ENCODE measurements around the gene RETREG1. TPM values are rescaled to one million over a fixed set of nuclear protein-coding genes. Genes with fewer than 3 reads are reported as not detected.

RETREG1 gene
- total and polyA plus RNA-seq, 12 donors: 14.6 to 337 (median 216) TPM

DNA sequence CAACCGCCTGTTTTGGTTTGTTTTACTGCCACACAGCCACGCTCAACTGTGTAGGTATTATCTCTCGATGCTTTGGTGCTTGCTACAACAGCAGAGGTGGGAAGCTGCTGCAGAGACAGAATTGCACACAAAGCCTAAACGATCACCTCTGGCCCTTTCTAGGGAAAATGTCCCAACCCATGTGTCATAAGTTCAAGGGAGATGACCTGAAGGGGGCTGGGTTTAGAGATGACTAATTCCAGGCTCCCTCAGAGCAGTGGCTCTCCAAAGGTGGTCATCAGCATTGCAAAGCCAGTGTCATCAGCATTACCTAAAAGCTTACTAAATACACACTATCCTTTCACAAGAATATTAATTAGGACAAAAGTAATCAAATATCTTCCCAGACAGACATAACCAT lies 162.1 kb downstream of the RETREG1 start:
- intact Hi-C loops (cut with DNase I): loop anchor here in 9 of 10 donors (5.0 to 10.0 kb wide), 8 partner anchors 92 to 992 kb away; partner anchors contain the start of gene MARCHF11 (in 1 of the 9)
- whole genome bisulfite sequencing, 2 donors: 88 to 90% methylated on average over 4 of the region's 4 CpGs
- Histone ChIP-seq H3K4me3 (no peak overlapping the region), H3K36me3 (peaks cover 0 to 99% (median 27%) of the 10 kb centered on the region in 9 donors), H3K9me3 (no peaks in the 10 kb centered on the region), H3K4me1 (peaks cover 3 to 70% (median 47%) of the 10 kb centered on the region in 9 donors), H3K27me3 (no peaks in the 10 kb centered on the region), H3K27ac (no peak overlapping the region)
- DNase-seq (no peak), ATAC-seq (no peak)
- TF ChIP-seq, protein P1, sequence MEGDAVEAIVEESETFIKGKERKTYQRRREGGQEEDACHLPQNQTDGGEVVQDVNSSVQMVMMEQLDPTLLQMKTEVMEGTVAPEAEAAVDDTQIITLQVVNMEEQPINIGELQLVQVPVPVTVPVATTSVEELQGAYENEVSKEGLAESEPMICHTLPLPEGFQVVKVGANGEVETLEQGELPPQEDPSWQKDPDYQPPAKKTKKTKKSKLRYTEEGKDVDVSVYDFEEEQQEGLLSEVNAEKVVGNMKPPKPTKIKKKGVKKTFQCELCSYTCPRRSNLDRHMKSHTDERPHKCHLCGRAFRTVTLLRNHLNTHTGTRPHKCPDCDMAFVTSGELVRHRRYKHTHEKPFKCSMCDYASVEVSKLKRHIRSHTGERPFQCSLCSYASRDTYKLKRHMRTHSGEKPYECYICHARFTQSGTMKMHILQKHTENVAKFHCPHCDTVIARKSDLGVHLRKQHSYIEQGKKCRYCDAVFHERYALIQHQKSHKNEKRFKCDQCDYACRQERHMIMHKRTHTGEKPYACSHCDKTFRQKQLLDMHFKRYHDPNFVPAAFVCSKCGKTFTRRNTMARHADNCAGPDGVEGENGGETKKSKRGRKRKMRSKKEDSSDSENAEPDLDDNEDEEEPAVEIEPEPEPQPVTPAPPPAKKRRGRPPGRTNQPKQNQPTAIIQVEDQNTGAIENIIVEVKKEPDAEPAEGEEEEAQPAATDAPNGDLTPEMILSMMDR (IDR thresholded peaks at IDR 0.05): no peak

DNA sequence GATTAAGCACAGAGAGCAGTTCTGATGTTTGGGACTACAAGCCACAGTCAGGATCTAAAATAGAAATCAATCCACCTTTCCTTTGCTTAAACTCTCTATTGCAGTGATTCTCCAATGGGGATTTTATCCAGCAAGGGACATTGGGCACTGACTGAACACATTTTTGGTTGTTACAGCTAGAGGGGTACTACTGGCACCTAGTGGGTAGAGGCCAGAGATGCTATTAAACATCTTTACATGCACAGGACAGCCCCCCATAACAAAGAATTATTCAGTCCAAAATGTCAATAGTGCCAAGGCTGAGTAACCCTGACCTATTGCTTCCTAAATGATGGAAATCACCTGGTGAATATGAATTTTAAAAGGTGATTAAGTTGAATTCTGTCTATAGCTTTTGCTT lies 163.2 kb downstream of the RETREG1 start:
- Histone ChIP-seq H3K9me3 (no peaks in the 10 kb centered on the region), H3K27ac (no peak overlapping the region), H3K4me3 (no peak overlapping the region), H3K27me3 (no peaks in the 10 kb centered on the region), H3K36me3 (peaks cover 0 to 99% (median 35%) of the 10 kb centered on the region in 9 donors), H3K4me1 (peaks cover 3 to 59% (median 37%) of the 10 kb centered on the region in 9 donors)
- intact Hi-C loops (cut with DNase I): loop anchor here in 6 of 10 donors (5.0 to 10.0 kb wide), 5 partner anchors 91 to 296 kb away; partner anchors contain the start of gene MARCHF11 (in 1 of the 6)
- peak in 1 of 8 donors; percentile 40 for ATAC-seq
- TF ChIP-seq, protein P1 (IDR thresholded peaks at IDR 0.05): peak in 5 of 9 donors; percentile 31 to 49 (median 46)
- no peak for DNase-seq

DNA sequence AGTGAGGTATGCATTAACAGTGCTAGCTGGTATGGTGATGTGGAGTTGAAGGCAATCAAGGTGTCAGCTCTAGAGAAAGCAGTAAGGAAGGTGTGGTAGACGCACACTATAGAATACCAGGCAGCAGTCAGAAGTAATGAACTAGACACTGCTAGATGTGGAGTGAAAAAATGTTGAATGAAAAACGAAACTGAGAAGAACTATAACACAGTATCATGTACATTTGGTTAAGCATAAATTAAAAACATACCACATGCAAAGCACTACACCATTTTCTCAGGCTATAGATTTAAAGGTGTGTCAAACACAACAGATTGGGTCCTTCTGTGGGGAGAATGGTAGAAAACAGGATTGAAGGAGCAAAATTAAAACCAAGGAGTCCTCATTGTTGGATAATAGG lies 166.6 kb downstream of the RETREG1 start:
- intact Hi-C loops (cut with DNase I): loop anchor here in 6 of 10 donors (5.0 to 10.0 kb wide), 5 partner anchors 88 to 293 kb away; partner anchors contain the start of gene MARCHF11 (in 1 of the 6)
- TF ChIP-seq, protein P1 (IDR thresholded peaks at IDR 0.05): no peak
- 84 to 85% methylated on average over 2 of the region's 2 CpGs for WGBS, 2 donors
- ATAC-seq (no peak), DNase-seq (no peak)
- Histone ChIP-seq H3K27me3 (no peaks in the 10 kb centered on the region), H3K4me1 (peaks cover 0 to 25% (median 9%) of the 10 kb centered on the region in 9 donors), H3K27ac (no peak overlapping the region), H3K4me3 (no peak overlapping the region), H3K36me3 (peaks cover 0 to 96% (median 37%) of the 10 kb centered on the region in 9 donors), H3K9me3 (no peaks in the 10 kb centered on the region)

DNA sequence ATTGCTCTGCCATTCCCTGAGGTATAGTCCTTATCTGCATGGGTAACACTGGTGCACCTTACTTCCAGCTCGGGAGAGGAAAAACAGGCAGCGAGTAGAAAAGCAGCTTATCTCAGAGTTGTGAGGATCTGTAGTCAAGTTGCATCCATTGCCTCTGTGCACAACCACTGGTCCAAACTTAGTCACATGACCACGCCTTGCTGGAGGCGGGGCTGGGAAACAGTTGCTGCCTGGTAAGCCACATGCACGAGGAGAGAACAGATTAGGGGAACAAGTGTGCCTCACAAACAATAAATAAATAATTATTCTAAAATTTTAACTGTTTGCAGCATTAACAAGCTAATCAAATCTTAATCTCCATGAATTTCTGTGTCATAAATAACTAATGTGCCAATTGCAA lies 169.8 kb downstream of the RETREG1 start:
- TF ChIP-seq, protein P1 (IDR thresholded peaks at IDR 0.05): no peak
- ATAC-seq (no peak), DNase-seq (no peak)
- Histone ChIP-seq H3K36me3 (peaks cover 0 to 68% (median 37%) of the 10 kb centered on the region in 9 donors), H3K27ac (no peak overlapping the region), H3K9me3 (no peaks in the 10 kb centered on the region), H3K4me1 (no peaks in the 10 kb centered on the region), H3K27me3 (no peaks in the 10 kb centered on the region), H3K4me3 (no peak overlapping the region)
- WGBS, 2 donors: 78% methylated on average over 5 of the region's 5 CpGs
- intact Hi-C loops (cut with DNase I): loop anchor here in 1 of 10 donors (5.0 kb wide), 1 partner anchor 270 kb away; the partner anchor contains the start of gene MARCHF11

Data from heart right ventricle (tissue), 16 donors.